IPS DF 4.7 (cell line): ENCODE data around the gene SCRN2.

Experiments used
- DNase-seq: peaks from one replicate; pipeline ENCODE4 v3.0.0-alpha.2; 2013; ENCODE audit warnings: low spot score; ENCODE audit errors: extremely low read depth

The SCRN2 gene

DNA sequence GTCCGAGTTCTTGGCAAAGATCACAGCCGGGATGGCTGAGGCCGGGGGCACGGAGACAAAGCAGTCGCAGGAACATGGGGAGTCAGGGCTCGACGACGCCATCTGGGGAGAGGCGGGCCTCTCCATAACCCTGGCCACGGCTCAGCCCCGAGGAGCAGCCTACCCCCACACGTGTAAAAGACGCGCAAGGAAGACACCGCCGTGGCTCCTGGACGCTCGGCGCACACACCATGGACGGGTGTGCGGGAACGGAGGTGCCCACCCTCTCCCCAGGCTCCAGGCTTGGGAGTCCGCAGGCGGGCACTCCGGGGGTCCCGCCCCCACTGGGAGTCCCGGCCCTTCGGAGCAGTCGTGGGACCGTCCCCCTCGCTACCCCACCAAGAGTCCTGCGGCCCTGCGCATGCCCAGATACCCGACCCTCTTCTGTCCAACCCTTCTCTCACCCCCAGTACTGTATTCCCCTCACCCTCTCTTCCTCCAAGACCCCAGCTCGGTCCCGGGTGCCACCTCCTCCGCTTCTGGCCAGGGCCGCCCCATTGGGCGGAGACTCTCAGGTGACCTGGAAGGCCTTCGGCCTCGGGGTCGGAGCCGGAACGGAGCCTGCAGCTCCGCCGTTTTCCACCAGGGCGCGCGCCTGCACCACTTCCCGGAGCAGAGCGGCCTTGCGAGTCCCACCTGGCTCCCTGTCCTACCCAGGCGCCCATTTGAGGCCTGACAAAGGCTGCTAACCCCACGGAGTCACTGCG lies at the start of gene SCRN2:
SCRN2 (minus strand) TSS at position 532 of the 746 bp plus-strand sequence; CDS start at position 102, 430 bp downstream.
- peak; percentile 89 for DNase-seq

DNA sequence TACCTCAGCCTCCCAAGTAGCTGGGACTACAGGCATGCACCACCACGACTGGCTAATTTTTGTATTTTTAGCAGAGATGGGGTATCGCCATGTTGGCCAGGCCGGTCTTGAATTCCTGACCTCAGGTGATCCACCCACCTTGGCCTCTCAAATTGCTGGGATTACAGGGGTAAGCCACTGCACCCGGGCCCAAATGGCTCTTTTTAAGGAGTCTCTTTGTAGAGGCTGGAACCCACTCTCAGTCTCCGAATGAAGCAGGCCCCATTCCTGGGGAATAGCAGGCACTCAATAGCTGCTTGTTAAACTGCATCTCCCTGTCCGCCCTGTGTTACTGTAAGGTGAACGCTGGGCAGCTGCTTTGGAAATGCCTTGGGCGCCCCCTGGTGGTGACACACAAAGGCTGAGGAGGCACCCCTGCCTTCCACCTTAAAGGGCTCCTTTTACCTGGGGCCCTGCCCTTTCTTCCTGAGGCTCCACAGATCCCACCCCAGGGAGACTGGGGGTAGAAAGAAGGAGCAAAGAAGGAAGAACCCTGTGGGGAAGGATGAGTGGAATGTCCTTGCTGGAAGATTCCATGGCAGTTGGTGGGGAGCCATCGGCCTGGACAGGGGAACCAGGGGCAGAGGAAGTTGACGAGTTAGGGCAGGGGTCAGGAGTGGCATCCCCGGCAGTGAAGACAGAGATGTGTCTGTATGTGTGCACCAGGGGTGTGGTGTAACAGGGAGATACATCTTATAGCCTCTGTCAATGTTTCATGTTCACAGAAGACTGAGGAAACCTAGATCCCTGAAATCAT lies 48.9 kb upstream of the SCRN2 start:
- DNase-seq: no peak

DNA sequence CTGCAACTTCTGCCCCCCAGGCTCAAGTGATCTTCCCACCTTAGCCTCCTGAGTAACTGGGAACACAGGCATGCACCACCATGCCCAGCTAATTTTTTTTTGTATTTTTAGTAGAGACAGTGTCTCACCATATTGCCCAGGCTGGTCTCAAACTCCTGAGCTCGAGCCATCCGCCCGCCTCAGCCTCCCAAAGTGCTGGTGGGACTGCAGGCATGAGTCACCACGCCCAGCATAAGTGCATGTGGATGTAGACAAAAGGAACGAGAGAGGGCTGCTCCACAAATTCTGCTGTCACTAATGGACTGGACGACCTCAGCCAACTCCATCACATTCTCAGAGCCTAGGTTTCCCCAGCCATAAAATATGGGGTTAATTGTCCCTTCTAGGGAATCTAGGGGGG lies 47.2 kb upstream of the SCRN2 start:
- DNase-seq: no peak

DNA sequence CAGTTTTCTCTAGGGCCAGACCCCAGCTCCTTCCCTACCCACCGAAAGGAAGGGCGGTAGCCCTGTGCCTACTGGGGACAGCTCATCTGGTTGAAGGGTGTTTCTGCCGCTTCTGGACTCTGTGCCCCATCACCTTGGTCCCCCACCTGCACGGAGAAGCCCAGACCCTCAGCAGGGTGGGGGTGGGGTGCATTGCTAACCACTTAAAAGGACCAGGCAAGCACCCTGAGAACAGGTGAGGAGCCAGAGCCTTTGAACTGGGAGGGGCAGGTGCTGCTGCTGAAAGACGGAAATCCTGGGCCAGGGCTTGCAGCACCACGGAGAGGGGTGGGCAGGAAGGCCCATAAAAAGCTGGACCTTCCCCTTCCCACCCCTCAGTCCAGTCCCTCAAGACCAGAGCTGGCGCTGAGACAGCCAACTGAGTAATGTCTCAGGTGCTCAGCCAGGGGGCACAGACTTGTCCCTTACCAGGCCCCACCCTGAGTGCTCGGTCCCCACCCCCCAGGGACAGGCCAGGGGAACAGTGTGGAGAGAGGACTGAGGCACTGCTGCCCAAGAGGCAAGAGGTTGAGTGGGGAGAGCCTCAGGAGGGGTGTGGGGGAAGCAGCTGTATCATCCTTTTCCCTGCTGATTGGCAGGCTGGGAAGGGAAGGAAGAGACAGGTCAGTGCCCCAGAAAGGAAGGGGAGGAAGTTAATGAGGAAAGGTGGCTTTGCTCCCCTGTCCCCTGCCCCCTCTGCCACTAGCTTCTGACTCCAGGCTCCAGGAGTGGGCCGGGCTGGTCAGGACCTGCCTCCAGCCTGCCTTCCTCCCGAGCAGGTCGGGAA lies 44.0 kb upstream of the SCRN2 start:
- DNase-seq: no peak

DNA sequence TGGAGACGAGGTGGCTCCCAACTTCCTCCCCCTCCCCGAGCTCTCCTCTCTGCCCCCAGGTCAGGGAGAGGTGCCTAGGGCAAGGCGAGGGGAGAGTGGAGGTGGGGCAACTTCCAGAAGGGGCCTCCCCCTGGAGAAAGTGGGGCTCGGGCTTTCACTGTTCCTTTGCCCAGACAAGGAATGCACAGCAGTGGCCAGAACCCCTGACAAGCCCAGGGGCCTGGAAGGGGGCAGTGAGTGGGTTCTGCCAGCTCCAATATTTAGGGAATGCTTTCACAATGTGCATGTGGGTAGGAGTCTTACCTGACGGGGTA lies 43.3 kb upstream of the SCRN2 start:
- DNase-seq: no peak

DNA sequence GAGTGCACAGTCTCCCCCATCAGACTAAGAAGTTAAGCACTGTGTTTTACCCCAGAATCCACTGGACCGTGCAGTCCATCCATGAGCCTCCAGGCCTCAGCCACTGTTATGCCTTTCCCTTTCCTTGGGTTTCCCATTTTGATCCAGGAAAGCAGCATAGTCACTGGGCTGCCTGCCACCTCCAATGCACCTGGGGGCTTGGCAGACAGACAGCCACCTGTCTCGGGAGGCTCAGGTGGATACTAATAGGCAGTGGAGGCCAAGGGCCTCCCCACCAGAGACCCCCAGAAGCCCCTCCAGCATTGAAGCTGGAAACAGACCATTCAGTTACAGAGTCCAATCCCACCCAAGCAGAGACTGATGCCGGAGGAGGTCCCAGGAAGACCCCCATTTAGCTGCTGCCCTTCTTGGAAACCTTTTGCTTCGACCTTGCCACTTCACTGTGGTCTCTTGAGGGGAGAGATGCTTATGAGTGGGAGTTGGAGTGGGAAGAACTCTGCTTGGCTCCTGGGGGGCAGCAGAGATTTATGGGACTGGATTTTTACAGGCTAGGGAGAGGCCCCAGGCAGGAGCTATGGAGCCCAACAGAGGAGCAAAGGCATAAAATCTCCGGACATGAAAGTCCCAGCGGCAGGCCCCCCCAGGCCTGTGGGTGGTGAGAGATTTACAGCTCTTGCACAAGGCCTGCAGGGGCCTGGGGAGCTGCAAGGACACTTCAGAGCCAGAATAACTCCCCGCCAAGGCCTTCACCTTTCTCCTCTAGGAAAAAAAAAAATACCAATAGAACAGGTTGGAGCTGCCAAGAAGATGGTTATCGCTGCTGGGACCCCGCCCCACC lies 42.7 kb upstream of the SCRN2 start:
- DNase-seq: no peak

DNA sequence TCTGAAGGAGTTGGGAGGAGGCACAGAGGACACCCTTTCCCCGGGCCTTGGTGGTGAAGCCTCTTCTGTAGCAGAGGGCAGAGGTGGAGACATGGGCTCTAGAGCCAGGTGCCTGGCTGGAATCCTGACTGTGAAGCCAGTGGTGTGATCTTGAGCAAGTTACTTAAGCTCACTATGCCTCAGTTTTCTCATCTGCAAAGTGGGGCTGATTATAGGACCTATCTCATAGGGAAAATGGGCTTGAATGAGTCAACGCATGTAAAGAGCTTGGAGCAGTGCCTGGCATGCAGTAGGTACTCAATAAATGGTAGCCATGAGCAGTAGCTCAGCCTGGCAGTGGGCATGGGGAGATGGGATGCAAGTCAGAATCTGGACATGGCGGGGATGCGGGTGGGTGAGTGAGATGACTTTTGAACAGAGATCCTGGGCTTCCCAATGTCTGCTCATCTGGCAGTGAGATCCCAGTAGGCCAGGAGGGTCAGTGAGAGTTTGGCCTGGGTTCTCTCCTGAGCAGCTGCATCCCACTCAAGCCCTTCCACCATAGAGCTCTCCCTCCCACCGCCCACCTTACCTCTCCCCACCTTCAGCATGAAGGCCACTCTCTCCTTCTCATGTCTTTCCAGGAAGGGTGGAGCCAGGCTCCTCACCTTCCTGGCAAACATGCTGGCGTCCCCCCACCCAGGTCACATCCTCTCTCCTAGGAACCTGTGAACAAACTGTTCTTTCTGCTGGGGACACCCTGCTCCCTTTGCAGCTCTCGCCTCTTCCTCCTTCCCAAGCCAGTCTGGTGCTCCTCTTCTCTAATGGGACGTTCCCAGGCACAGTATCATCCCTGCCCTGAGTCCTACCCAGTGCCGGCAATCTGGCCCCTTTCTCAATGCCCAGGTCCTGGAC lies 41.9 kb upstream of the SCRN2 start:
- no peak for DNase-seq

DNA sequence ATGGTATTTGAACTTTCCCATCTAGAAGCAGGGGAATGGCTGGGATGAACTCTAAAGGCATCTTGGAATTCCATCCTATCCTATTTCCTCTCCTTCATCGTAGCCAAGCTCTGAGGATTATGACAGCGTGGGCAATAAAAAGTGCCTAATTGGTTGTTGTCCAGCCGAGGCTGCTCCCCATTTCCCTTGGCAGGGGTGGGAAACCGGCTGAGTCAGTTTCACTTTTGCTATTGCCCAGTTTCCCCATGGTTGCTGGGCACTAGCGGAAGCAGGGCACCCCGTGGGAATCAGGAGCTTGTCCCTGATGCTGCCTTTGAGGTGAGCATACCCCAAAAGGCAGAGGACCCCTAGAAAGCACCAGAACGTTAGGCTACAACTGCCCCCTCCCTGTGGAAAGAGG lies 41.2 kb upstream of the SCRN2 start:
- no peak for DNase-seq

DNA sequence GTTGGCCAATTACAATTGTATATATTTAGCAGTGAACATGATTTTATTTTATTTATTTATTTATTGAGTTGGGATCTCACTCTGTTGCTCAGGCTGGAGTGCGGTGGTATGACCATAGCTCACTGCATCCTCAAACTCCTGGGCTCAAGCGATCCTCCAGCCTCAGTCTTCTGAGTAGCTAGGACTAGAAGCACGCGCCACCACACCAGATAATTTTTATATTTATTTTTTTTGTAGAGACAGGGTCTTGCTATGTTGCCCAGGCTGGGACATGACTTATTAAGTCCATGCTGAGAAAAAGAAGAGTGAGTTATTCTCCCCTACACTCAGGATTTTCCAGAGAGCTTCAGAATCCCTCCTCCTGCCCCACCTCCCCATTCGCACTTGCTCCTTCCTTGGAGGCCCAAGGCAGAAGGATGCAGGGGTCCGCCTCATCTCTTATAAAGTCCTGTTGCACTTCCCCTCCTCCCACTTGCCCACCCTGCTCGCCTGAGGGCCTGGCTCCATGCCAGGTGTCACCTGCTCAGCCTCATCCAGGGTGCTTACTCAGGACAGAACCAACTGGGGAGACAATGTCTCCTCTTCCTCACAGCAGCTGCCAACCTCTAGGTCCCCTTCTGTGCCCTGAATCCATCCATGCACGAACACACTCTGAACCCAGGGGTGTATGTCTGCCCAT lies 38.8 kb upstream of the SCRN2 start:
- no peak for DNase-seq

DNA sequence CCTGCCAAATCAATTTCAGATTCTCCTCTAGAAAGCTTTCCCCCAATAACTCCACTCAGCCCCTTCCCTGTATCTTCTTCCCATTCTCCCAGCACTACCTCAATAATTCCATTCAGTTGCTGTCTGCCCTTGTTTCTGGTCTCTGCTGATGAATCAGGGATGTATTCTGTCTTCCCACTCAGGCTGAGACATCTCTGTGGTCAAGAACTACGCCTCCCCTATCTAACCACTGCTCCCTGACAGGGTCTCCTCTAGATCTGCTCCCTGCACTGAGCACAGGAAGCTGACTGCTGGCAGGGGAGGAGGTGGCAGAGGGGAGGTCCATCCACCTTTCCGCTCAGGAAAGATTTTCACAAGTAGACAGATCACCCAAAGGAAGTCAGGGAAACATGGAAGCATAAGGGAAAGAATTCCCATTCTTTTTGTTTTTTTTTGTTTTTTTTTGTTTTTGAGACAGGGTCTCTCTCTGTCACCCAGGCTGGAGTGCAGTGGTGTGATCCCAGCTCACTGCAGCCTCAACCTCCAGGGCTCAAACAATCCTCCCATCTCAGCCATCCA lies 38.0 kb upstream of the SCRN2 start:
- no peak for DNase-seq

DNA sequence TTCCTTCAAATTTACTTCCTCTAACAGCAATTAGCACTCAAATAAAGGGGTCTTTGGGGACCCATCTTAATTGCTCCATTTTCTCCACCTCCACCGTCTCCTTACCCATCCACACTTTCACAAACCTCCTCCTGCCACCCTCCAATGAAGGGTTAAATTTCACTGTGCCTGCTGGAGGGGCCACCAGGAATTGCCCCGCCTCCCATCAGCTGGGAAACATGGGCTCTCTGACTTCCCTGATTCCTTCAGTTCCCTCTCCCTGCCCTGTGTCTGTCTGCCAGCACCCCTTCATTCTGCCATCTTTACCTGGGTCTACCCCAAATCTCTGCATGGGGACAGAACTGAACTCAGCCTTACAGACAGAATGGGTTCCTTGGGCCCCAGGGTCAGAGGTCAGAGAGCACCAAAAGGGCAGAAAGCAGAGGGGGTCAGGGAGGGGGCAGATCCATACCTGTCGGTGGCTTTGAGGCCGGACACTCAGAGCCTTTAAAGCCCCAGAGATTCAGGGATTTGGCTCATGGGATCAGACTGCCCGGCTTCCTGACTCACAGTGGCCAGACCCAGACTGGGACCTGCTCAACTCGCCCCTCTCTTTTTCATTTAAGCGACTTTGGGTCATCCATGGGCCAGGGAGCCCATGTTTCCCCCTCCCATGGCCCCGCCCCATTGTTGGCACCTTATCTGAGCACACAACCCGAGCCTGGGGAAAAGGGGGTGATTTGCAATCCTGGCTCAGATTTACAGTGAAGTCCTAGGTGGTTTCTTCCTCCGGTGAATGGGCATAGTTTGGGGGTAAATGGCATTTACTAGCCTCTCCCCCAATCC lies 37.3 kb upstream of the SCRN2 start:
- no peak for DNase-seq

DNA sequence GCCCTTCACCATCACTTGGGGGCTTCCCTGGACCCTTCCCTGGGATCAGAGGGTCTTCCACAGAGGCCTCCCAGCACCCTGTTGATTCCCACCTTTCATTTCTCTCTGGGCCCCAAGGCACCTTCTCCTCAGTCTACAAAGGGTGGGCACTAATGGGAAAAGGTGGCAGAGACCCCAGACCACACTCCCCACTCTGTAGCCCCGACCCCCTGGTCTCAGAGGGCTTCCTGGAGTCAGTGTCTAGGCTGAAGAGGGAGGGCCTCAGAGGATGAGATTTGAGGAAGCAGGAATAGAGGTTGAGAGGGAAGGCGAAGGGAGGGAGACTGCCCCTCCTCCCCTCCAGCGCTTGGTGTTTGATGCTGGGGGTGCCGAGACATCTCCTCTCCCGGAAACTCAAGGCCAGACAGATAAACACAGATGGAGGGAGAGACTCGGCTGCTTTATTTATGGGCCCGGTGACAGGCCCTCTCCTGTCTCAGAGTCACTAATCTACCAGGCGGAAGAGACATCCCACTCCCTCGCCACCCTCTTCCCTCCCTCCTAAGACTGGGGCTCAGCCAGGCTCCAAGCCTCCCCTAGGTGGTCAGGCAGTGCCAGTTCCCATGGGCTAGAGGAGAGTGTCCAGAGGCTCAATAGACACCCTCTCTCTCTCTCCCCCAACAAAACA lies 36.4 kb upstream of the SCRN2 start:
- DNase-seq: no peak

DNA sequence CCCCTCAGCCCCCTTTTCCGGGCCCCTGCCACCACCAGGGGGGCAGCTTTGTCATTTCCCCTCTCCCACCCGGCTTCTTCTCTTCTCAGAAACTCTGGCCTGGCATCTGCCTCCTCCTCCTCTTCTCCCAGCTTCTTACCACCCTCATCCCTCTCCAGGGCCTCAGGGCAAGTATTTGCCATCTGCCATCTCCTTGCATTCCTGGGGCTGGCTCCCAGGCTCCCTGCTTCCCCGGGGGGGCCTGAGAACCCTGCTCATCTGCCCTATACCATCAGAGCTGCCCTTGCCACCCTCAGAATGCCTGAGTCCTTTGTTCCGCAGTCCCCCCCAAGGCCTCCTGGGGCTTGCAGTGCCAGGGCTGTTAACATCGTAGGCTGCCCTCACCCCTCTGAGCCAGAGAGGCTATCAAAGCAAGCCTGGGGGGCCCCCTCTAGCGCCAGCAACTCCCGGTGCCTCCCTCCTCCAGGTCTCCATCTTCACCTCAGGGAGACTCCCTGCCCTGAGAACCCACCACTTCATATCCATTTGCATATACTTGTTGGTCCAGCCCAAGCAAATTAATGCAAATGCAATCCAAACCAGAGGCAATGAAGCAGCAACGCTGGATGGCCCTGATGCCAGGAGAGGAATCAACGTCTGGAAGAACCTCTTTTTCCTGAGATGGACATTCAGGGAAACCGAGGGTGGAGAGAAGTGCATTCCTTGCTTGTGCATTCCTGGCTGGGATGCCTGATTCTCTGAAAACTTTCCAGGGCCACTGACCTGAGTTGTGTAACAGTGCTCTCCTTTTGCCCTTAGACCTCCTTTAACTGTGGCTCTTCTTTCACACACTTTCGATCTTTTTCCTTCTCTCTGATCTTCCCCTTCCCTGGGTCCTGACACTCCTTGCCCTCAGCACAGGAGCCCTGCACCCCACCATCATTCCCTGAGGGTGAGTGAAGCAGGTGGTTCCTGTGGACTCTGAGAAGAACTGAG lies 34.2 kb upstream of the SCRN2 start:
- DNase-seq: no peak

DNA sequence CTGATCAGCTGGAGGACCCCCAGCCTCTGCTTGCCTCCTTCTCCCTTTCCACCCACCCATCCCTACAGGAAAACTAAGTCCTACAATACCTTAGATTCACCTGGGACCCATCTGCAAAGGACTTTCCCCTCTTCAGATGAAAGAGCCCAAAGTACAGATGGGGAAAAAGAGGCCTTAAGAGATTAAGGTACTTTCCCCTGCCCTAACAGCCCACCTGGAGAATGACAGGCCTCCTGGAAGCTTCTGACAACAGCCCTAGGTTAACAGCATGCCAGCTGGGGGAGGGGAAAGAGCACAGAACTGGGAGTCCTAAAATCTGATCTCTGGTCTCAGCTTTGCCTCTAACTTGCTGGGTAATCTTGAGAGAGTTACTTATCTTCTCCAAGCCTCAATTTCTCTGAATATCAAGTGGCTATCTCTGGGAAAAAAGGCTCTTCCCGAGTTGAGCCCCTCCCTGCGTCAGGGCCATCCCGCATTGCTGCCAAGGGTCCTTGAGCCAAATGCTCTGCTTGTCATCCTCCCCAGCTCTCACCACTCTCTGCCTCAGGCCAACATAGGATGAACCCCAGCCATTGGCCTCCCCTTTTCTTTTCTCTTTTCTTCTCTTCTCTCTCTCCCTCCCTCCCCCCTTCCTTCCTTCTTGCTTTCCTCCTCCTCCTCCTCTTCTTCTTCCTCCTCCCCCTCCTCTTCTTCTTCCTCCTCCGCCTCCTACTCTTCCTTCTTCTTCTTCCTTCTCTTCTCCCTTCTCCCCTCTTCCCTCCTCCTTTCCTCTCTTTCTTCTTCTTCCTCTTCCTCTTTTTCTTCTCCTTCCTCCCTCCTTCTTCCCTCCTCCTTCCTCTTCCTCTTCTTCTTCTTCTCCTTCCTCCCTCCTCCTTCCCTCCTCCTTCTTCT lies 32.4 kb upstream of the SCRN2 start:
- DNase-seq: no peak

DNA sequence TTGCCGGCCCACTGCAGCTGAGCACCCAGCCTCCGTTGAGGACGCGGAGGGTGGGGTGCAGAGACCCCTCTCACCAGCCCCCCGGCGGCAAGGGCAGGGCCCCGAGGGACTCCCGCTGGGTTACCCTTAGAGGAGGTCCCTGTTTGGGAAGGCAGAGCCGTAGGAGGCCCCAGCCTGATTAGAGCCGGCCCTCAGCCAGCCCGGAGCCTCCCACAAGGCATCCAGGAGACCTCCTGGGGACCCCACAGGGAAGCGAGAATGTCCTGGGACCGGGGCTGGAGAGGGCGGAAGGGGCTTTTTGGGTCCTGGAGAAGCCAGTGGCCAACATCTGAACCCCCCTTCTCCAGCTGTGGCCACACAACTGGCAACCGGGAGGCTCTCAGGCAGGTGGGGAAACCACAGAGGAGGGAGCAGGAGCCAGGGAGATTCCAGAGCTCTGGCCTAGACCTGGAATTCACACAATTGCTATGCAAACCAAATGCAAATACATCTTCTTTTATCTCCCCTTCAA lies 31.6 kb upstream of the SCRN2 start:
- no peak for DNase-seq
